ENCODE data around the gene RAP1A.

The RAP1A gene

DNA sequence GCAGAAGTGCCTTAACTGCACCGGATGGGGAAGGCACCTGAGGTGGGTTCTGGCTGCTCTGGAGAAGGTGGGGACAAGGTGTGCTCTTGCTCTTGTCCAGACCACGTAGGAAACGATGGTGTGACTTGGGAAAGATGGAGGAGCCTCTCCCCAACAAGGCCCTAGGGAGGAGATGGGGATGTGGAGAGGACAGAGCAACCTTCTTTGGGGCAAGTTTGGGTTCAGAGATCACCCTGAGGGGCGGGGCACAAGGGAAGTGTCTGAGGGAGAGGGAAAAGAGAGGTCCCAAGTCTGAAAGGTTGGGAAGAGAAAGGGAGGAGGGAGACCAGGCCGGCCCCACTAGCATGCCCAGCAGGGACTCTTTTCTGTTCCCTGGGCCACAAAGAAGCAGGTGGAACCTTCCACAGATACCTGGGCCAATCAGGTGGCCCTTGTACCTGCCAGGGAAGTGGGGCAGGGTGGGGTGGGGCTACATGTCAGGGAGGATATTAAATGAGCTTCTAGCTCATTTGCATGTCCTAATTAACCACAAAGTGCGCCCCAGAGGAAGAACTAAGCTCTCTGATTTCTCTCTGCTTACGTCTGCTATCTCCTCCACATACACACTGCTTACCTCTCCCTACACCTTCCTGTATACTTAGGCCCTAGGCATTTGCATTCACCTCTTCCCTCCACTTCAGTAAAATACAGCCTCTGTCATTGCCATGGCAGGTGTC lies 103.7 kb downstream of the RAP1A start:
- peak; percentile 57 for DNase-seq

DNA sequence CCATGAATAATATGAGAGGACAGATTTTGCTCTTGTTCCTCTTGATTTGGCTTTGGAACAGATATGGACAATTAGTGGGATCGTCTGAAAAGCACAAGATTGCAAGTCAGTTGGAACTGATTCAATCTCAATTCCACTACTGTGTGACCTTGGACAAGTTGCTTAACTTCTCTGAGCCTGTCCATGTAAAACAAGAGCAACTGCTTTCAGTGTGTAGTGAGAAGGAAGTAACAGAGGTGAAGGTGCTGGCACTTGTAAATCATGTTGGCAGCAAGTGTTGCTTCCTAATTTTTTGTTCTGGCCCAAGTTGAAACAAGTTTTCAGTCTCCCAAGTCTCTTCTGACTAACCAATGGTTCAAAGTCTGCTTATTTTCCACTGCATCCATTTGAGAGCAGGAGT lies 104.3 kb downstream of the RAP1A start:
- no peak for DNase-seq

DNA sequence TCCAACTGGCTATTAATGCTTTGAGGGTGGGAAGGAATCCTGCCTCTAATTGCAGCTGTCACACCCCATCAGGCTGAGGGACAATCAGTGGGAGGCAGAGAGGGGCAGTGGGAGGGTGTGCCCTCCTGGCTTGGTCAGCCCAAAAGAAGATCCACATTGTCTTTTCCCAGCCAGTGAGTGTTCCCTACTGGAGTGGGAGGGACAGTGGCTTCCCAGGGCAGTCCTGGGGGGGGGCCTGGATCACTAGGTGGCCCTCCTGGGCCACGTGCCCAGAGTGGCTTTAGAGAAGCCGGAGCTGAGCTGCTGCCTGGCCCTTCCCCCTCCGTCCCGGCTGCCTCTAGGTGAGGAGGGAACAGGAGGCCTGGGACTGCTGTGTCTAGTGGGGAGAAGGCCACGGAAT lies 105.6 kb downstream of the RAP1A start:
- no peak for DNase-seq

DNA sequence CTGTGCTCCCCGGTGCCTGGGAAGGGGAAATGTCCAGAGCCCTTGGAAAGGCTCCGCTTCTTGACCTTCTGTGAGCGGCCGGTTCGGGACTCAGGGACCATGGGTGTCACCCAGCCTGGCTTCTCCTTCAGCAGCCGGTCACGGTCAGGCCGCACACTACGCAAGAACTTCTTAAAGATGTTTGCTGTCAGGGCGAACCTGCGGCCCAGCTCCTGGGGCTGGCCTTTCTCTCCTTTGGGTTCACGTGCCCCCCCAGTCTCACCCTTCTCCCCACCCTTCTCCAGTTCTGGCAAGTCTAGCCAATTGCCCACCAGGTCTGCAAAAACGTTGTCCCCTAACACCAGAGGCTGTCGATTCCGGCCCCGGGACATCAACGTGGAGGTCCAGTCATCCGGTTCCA lies 107.5 kb downstream of the RAP1A start:
- DNase-seq: no peak

DNA sequence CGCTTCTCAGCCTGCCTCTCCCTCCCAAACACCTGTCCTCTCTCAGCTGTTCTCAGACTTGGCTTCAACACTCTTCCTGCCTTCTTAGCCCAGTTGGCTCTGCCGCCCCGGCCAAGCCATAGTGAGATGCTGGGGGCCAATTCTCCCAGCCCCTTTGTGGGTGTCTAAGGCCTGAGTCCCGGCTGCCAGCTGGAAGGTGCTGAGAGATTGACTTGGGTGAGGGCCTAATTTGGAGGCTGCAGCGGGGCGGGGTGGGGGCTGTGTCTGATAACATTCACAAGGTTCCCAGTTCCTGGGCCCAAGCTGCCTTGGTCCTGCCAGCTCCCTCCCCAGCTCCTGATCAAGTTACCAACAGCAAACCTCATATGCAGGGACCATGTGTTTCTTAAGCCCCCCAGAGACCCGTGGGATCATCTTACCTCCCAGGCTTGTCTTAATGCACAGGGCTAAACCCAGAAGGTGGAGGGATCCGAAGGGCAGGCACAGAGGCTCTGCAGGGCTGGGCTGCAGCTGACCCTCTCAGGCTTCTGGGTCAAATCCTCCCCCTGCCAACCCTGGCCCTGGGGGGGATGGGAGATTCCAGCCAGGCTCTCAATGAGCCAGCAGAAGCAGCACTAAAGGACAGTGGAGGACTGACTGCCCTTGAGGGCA lies 109.8 kb downstream of the RAP1A start:
- DNase-seq: no peak

DNA sequence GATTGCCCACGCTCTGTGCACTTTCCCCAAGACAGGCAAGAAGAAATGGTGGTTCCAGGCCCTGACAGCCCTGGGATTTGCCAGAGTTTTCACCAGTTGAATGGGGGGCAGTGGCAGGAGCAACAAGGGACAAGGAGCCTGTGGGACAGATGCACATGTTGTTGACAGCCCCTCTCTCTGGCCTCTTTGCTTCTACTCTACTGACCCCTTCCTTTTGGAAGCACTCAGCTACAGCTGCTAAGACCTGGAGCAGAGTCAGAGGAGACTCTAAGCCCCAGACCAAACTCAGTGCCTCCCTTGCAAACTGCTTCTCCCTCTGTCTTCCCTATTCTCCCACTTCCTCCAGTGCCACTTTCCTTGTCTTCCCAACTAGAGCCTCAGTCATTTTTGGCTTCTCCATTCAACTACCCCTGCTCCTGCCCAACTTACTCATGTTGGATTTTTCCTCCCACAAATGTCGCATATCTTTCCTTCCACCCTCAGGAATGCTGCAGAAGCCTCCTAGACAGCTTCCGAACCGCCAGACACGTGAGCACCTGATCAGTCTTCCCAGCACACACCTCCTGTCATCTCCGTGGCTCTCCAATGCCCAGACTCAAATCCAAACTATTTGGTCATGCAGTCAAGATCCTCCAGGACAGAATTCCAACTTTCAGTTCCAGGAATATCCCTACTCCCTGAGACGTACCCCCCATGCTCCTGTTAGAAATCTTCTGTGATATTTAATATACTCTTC lies 110.5 kb downstream of the RAP1A start:
- DNase-seq: no peak

DNA sequence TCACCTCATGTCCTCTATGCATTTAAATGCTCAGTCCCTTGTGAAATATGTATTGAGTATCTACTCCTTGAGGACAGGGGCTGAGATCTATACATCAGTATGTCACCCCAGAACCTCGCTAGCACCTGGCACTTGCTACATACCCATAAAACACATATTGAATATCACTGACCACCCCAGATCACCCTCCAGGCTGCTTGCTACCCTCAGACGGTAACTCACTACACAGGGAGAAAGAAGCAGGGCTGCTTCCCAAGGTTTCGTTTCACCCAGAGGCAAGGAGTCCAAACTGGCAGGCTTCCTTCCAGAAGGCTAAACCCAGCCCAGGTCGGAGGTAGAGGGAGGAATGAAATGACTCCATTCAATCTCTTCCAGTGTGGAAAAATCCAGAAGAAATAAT lies 111.1 kb downstream of the RAP1A start:
- DNase-seq: no peak

DNA sequence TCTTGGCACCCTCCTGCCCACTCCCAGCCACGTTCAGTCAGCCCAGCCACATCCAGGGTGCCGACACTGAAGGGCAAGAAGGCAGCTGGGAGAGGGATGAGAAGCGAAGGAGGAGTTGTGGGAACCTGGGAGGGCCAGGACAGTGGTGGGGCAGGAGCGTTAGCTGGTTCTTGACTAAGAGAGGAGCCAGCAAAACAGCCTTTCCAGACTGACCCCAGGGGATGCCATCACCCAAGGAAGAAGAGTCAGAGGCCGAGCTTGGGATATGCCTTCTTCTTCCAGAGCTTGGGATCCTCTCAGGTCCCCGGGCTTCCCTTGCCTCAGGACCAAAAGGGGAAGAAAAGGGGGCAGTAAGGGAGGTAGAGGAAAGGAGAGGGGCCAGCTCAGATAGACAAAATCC lies 112.4 kb downstream of the RAP1A start:
- DNase-seq: no peak

DNA sequence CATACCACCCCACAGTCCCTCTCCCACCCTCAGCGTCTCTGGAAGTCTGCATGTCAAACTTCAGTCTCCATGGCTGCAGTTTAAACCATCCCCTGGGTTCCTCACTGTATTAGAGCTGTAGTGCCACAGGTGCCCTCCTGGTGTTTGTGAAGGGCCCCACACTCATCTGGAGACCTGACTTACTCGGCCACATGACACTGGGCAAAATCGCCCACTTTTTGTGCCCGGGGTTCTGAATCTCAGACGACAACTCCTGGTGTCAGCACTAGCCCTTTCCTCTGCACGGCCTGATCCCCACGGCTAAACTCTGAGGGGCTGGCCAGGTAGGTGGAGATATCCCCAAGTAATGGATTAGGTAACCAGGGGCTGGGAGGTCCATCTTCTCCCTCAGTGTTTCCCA lies 113.1 kb downstream of the RAP1A start:
- no peak for DNase-seq

DNA sequence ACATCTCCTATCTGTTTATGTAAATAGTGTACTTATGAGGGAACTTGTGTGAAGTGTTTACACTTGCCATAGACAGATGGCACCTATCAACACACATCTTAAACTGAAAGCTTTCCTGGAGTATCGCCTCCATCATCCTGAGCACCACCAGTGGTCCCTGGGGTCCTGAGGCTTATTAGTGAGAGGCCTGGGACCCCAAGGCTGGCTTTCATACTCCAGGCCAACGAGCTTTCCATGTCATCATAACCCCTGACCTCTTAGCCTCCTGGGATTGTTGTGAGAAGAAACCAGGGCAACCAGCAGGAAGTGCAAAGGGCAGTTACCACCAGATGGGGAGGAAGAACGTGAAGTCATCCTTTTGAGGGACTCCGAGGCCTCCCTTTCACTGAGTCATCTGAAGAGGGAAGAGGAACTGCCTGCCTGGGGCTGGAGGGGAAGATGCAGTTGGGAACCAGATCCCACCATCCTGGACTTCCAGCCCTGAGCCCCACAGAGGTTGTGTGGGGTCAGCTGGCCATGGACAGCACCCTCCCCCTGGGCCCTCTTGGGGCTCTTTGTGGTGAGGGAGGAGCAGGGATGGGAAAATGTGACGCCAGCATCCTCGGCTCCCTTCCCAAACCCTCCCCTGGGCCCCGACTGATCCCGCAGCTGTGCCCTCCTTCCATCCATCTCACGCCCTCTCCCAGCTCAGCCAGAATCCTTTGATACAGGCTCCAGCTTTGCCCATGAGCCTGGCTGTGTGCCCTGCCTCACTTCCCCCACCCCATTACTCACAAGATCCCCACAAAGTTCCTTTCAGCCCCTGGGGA lies 113.8 kb downstream of the RAP1A start:
- peak; percentile 40 for DNase-seq

DNA sequence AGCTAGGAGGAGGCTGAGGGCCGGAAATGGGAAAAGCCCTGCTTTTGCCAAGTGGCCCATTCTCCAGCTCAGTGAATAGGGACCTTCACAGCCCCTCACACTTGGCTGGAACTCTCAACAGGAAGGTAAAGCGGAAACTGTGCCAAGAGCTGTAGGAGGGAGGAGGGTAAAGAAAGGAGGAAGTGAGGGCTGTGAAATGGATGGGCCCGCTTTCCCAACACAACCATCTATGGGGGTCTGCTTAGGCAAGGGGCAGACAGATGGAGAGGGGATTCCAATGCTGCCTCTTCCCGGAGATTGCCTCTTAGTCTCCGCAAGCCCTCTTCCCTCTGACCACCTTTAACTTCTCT lies 114.4 kb downstream of the RAP1A start:
- DNase-seq: no peak

DNA sequence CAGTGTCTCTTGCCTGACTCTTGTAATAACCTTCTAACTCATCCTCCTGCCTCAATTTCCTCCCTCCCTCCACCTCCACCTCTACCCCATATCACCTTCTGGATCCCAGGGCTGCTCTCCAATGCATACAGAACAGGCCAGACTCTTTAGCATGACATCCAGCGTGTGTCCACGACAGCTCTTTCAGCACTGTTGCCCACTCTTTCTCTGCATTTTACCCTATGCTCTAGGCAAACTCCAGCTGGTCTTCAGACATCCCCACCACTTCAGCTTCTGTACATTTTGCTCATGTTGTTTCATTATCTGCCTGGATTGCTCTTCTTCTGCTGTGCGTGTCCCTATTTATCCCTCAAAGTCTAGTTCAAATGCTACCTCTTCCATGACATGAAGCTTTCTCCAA lies 114.8 kb downstream of the RAP1A start:
- no peak for DNase-seq

DNA sequence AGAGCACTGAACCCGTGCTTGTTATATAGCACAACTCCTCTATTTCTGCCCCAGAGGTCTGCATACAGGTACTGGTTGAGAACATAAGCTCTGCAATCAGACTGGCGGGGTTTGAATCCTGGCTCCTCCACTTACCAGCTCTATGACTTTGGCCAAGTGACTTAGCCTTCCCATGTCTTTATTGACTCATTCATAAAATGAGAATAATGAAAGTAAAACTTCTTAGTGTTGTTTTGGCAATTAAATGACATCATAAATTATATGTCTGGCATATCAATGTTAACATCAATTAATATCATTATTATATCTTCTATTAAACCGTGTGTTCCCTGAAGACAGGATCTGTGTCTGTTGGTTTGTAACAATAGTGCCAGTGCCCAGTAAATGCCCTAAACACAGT lies 115.3 kb downstream of the RAP1A start:
- DNase-seq: no peak

DNA sequence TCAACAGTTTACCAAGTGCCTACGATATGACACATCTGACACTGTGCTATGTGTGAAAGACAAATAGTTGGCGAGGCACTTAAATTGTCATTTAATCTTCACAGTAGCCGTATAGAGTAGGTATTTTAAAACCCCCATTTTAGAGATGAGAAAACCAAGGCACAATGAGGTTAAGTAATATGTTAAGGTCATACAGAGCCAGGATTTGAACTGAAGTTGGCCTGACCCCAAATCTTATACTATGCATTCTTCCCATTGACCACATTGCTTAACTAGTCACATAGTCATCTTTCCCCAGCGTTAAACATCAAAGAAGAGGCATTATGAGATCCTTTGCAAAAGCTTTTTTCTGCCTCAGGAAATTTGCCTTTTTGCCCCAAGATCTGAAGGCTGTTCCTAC lies 115.7 kb downstream of the RAP1A start:
- no peak for DNase-seq

DNA sequence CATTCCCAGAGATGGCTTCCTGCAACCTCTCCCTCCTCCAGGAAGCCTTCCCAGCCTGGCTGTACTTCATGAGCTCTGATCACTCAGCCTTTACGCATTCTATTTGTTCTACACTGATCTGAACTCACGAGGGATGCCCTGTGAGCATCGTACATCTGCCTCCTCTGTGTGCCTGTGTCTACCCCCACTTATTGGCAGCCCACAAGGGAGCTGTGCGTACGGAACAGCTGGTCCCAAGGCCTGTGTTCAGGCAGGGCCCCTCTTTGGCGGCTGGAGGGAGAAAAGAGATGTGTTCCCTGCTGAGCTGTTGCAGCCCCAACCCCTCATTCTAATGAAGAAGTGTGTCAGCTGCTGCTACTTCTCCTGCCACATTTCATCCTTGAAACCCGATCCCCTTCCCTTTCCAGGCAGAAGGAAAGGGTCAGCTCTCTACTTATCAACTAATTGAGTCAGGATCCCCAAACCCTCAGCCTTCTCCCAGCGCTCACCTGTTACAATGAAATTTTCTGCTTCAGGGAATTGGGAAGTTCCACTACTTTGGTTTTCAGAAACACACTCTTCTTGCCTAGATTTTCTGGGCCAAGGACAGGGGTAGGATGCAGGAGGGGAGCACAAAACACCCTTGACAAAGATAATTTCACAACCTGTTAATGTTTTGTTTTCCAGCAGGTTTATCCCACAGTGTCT lies 116.4 kb downstream of the RAP1A start:
- no peak for DNase-seq

DNA sequence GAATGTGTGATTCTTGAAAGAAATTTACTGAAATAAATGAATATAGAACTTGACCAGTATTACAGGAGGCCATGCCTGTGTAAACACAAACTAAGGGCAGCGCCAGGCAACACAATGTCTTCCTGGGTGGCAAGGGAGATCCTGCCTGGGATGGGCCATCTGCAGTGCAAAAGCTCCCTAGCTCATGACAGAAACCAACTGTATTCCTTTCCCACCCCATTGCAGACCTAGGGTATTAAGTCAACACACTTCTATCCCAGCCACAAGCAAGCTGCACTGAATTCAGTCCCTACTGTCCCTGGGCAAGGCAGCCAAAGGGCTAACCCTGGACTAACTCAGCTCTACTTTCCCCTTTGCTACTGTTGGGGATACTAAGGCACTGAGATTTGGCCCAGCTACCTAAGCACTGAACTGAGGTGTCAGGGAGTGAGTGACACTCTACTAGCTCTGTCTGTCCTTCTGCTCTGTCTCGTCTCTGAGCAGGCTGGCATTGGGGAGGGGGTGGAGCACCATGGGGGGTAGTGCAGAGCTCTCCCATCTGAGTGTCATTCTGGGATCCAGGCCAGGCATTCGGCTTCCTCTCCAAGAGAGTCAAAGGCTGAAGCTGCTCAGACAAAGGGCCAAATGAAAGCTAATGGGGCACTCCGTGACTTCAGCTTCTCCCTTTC lies 117.1 kb downstream of the RAP1A start:
- DNase-seq: no peak

DNA sequence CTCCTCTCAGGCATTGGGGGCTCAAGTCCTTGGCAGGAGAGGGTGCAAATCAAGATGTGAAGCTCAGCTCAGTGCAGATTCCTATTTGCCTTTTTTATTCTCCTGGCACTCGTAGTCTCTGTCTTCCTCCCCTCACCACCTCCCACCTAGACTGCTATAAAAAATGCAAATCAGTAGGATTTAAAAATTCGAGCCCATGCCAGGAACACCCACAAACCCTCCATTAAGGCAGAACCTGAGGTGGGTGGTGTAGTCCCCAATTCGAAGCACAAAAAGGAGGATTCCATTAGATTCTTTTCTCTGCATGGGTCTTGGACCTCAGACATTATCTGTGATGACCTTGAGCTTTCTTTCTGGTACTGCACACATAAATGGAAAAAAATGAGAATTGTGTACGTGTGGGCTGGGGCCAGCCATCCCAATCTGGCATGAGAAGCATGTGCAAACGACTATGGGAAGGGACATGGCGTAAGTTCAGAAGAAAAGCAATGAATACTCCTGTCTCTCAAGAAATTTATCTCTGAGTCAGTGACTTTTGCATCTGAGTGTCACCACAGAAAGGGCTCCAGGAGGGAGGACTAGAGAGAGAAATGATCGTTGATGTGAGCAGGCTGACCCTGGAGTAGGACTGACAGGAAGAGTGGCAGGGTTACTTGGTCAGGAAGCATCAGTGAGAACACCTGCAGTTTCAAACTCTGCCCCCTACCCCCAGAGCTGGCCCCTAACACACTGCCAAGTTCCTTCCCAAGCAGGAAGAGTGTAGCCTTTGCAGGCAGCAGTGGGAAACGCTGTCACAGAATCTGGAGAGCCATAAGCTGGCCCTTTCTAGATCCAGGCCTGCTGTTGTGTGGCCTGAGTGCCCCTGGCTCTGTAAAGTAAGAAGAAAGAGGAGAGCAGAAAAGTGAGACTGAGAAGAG lies 117.9 kb downstream of the RAP1A start:
- DNase-seq: no peak

DNA sequence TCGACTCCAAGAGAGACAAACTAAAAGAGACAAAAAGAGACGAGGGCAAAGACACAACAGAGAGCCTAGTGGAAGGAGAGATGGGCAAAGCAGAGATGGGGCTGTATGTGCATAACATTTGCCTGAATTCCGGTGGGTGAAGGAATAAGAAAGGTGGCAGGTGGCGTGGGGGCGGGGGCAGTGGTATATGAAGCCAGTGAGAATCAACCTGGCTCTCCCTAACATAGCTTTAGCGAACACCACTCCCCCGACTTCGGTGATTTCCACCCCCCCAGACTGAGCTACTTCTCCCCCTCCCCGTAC lies 118.5 kb downstream of the RAP1A start:
- no peak for DNase-seq

DNA sequence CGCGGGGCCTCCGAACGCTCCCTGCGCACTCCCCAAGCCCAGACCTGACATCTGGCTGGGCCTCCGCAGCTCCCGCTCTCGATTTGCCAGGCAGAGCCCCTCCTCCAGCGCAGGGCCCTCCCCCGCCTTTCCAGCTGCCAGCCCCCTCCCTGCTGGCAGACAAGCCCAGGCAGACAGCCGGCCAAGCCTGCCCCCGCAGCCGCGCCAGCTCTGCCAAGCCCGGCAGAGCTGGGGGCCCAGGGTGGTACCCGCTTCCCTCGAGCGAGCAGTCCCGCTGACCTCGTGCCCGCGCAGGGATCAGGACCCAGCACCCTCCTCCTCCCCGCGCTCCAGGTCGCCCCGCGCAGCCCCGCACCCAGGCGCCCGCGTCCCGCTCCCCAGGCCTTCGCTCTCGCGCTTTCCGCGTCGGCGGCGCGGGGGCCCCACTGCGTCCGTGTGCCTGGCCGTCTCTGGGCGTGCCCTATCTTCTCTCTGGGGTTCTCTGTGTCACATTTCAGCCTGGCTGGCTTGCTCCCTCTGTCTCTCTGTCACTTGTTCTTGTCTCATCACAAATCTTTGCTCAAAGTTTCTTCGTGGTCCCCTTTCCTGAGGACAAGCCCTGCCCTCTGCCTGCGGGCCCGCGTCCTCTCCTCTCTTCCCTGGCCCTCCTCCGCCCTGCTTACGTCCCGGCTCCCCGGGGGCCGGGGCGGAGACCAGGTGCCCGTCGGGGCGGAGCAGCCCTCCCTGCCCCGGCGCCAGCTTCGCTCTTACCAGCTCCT lies 119.0 kb downstream of the RAP1A start:
- peak; percentile 58 for DNase-seq

DNA sequence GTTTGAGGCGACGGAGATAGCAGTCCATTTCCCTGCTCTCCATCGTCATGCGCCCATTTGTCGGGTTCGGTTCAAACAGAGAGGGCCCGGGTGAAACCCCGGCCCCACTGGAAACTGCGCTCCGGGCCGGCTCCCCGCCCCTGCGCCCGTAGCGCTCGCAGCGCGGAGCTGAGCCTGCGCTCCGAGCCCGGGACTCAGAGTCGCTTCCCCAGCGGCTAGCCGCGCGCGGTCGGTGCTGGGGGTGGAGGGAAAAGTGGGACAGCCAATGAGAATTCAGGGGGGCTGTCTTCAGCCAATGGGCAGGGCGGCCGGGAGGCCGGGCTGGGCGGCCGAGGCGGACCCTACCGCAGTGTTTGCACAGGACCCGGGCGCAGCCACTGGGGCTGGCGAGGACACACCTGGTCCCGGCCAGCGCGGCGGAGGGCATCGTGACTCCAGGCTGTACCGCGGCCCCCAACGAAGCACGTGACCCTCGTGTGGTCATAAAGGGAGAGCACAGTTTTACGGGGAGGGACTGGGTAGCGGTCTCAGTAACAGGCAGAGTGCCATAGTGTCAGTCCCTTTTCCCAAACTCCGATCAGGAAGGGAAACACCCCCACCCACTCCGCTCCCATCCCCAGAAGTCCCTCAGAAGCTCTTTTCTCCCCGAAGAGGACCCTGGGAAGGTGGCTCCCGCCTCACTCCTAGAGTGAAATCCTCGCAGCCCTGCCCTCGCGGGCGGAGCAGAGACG lies 119.8 kb downstream of the RAP1A start, which contains the start of gene INKA2:
Gene INKA2 (minus strand): TSS at position 202 of the 731 bp plus-strand sequence. CDS start 153 bp downstream, at position 49.
- peak; percentile 77 for DNase-seq
